Measurements from ENCODE around the gene YIF1A.

YIF1A gene

GRCh38 chr11:66271816-66272215 is 17.1 kb downstream of the YIF1A start:
- DNase-seq (ENCODE audit: low spot score), result no peak
- in situ Hi-C loops (cut with MboI; ENCODE audit: low pct_unique_long_range_greater_than_20kb, low sequenced_read_pairs, unreplicated experiment), result no loop called here
- no peak for TF ChIP-seq CTCF (IDR thresholded peaks at IDR 0.05; ENCODE audit: extremely low read depth, insufficient read depth, missing control alignments)

GRCh38 chr11:66268952-66269905 is 19.7 kb downstream of the YIF1A start:
- in situ Hi-C loops (cut with MboI; ENCODE audit: low pct_unique_long_range_greater_than_20kb, low sequenced_read_pairs, unreplicated experiment), result no loop called here
- no peak for DNase-seq (ENCODE audit: low spot score)
- no peak for TF ChIP-seq CTCF (IDR thresholded peaks at IDR 0.05; ENCODE audit: extremely low read depth, insufficient read depth, missing control alignments)

- DNase-seq (ENCODE audit: low spot score), result peak; percentile 99
- in situ Hi-C loops (cut with MboI; ENCODE audit: low pct_unique_long_range_greater_than_20kb, low sequenced_read_pairs, unreplicated experiment), result no loop called here
- no peak for TF ChIP-seq CTCF (IDR thresholded peaks at IDR 0.05; ENCODE audit: extremely low read depth, insufficient read depth, missing control alignments)
Observed at GRCh38 chr11:66268244-66268951, 20.5 kb downstream of the YIF1A start, which contains the start of gene RAB1B. Gene RAB1B, plus strand, starts transcription at chr11:66268639. Its CDS starts 41 bp downstream, at chr11:66268680.

- no peak for TF ChIP-seq CTCF (IDR thresholded peaks at IDR 0.05; ENCODE audit: extremely low read depth, insufficient read depth, missing control alignments)
- DNase-seq (ENCODE audit: low spot score), result peak; percentile 95
- in situ Hi-C loops (cut with MboI; ENCODE audit: low pct_unique_long_range_greater_than_20kb, low sequenced_read_pairs, unreplicated experiment), result no loop called here
Observed at GRCh38 chr11:66267379-66268243, 21.3 kb downstream of the YIF1A start.

- no peak for TF ChIP-seq CTCF (IDR thresholded peaks at IDR 0.05; ENCODE audit: extremely low read depth, insufficient read depth, missing control alignments)
- in situ Hi-C loops (cut with MboI; ENCODE audit: low pct_unique_long_range_greater_than_20kb, low sequenced_read_pairs, unreplicated experiment), result no loop called here
- DNase-seq (ENCODE audit: low spot score), result no peak
Observed at GRCh38 chr11:66267039-66267378, 21.9 kb downstream of the YIF1A start.

Measured in GM13977 (cell line).